Dendritic cell treated with granulocyte-macrophage colony-stimulating factor and Interleukin-4, amounts not matched to agents 40 ng/mL and 50 ng/mL, for 4 days (primary cell): ENCODE results near the gene LRRFIP2.

Experiments
- H3K27ac Mint-ChIP-seq: one replicate; pipeline ENCODE4 v1.8.0; 2022; ENCODE audit warnings: mild to moderate bottlenecking, mixed read lengths
- H3K27me3 Mint-ChIP-seq: one replicate; pipeline ENCODE4 v1.8.0; 2022; ENCODE audit warnings: mild to moderate bottlenecking, mixed read lengths
- H3K36me3 Mint-ChIP-seq: one replicate; pipeline ENCODE4 v1.8.0; 2022; ENCODE audit warnings: low read depth, mixed read lengths
- H3K4me1 Mint-ChIP-seq: one replicate; pipeline ENCODE4 v1.8.0; 2022; ENCODE audit warnings: low read depth, mixed read lengths
- H3K4me3 Mint-ChIP-seq: one replicate; pipeline ENCODE4 v1.8.0; 2022; ENCODE audit warnings: mild to moderate bottlenecking, moderate library complexity, mixed read lengths
- H3K9me3 Mint-ChIP-seq: one replicate; pipeline ENCODE4 v1.8.0; 2022; ENCODE audit warnings: mixed read lengths
- intact Hi-C: fragments of 100-400 bp; cut with micrococcal nuclease; formaldehyde crosslinking; loops from one replicate; pipeline ENCODE4 v1.15.0; 2022

LRRFIP2 gene

DNA sequence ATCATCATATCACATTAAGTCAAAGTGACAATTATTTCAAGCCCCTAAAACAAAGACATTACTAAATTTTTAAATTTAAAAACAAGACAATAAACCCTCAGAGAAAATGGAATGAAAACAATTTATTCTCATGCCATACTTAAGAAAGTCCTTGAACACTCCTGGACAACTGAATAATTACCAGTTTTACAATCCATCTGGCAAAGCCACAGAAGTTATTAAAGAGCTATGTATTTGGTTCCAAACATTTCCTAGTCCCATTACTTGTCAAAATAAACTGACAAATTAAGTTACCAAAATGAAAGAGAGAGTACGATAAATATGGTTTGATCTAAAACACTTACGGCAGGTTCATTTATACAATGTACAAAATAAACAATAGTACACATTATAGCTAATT lies 63.2 kb downstream of the LRRFIP2 start:
- Mint-ChIP-seq H3K36me3 (peaks cover 14% of the 10 kb centered on the region), H3K4me1 (peaks cover 5% of the 10 kb centered on the region), H3K4me3 (no peak overlapping the region), H3K27me3 (no peaks in the 10 kb centered on the region), H3K9me3 (no peaks in the 10 kb centered on the region), H3K27ac (no peak overlapping the region)
- intact Hi-C loops = no loop called here

DNA sequence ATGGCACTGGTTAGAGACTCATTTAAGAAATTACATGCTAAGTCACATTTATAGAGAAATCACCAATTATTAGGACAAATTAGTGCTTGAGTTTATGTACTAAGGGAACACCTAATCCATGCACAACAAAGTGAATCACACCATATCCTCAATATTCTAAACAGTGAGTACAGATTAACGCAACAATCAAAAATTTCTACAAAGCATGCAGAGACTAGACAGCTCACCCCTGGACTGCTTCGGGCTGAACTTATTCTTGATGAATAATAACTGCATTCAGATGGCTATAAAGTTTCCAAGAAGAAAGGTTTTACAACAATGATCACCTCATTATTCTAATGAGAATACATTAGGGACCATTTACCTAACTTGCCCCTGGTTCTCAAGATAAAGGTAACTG lies 66.5 kb downstream of the LRRFIP2 start:
- Mint-ChIP-seq H3K36me3 (peaks cover 9% of the 10 kb centered on the region), H3K4me1 (peaks cover 12% of the 10 kb centered on the region), H3K27me3 (no peaks in the 10 kb centered on the region), H3K27ac (no peak overlapping the region), H3K9me3 (no peaks in the 10 kb centered on the region), H3K4me3 (no peak overlapping the region)
- intact Hi-C loops = no loop called here

GRCh38 chr3:37103103-37103808 lies 71.1 kb downstream of the LRRFIP2 start:
- Mint-ChIP-seq H3K9me3 (no peaks in the 10 kb centered on the region), H3K4me3 (no peak overlapping the region), H3K4me1 (peaks cover 7% of the 10 kb centered on the region), H3K27me3 (no peaks in the 10 kb centered on the region), H3K27ac (no peak overlapping the region), H3K36me3 (peaks cover 18% of the 10 kb centered on the region)
- intact Hi-C loops = no loop called here

- Mint-ChIP-seq H3K36me3 (peaks cover 18% of the 10 kb centered on the region), H3K4me1 (peaks cover 7% of the 10 kb centered on the region), H3K27me3 (no peaks in the 10 kb centered on the region), H3K9me3 (no peaks in the 10 kb centered on the region), H3K4me3 (no peak overlapping the region), H3K27ac (no peak overlapping the region)
- intact Hi-C loops = no loop called here
These were observed 74.0 kb downstream of the LRRFIP2 start for GRCh38 chr3:37100411-37100810.

GRCh38 chr3:37099469-37099868 lies 74.9 kb downstream of the LRRFIP2 start:
- peaks cover 7% of the 10 kb centered on the region for H3K4me1 Mint-ChIP-seq
- H3K4me3 Mint-ChIP-seq = no peak overlapping the region
- peaks cover 18% of the 10 kb centered on the region for H3K36me3 Mint-ChIP-seq
- H3K27me3 Mint-ChIP-seq = no peaks in the 10 kb centered on the region
- H3K27ac Mint-ChIP-seq = no peak overlapping the region
- H3K9me3 Mint-ChIP-seq = no peaks in the 10 kb centered on the region
- intact Hi-C loops = no loop called here

- Mint-ChIP-seq H3K4me3 (no peak overlapping the region), H3K9me3 (no peaks in the 10 kb centered on the region), H3K4me1 (peaks cover 7% of the 10 kb centered on the region), H3K27me3 (no peaks in the 10 kb centered on the region), H3K27ac (no peak overlapping the region), H3K36me3 (peaks cover 21% of the 10 kb centered on the region)
- intact Hi-C loops = no loop called here
These were observed 75.5 kb downstream of the LRRFIP2 start for GRCh38 chr3:37098884-37099283.

- no peak overlapping the region for H3K27ac Mint-ChIP-seq
- intact Hi-C loops = no loop called here
These were observed 76.6 kb downstream of the LRRFIP2 start for GRCh38 chr3:37097776-37098175.

DNA sequence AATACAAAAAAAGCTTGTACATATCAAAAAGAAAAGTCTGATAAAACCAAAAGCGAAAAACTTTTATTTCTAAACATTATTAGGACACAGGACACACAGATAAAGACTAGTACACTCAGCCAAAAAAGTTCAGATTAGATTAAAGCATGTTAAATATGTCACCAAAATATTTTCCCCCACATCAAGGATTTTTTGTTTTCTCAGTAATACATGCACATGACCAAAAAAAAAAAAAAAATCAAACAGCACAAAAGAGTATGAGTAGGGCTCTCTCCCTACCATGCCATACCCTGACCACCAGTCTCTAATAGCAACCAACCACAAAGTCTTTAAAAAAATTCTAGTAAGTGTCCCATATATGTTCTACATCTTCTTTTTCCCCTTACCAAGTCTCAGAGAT lies 77.4 kb downstream of the LRRFIP2 start:
- no peaks in the 10 kb centered on the region for H3K27me3 Mint-ChIP-seq

More at GRCh38 chr3:37097776-37098175, 76.6 kb downstream of the LRRFIP2 start:
- H3K27me3 Mint-ChIP-seq = no peaks in the 10 kb centered on the region
- H3K4me3 Mint-ChIP-seq = no peak overlapping the region
- H3K36me3 Mint-ChIP-seq = peaks cover 30% of the 10 kb centered on the region
- no peaks in the 10 kb centered on the region for H3K4me1 Mint-ChIP-seq
- no peaks in the 10 kb centered on the region for H3K9me3 Mint-ChIP-seq

GRCh38 chr3:37096288-37096687 lies 78.1 kb downstream of the LRRFIP2 start:
- no peak overlapping the region for H3K27ac Mint-ChIP-seq
- no peak overlapping the region for H3K4me3 Mint-ChIP-seq
- intact Hi-C loops = no loop called here
- H3K4me1 Mint-ChIP-seq = no peaks in the 10 kb centered on the region
- peaks cover 27% of the 10 kb centered on the region for H3K36me3 Mint-ChIP-seq
- no peaks in the 10 kb centered on the region for H3K9me3 Mint-ChIP-seq
- H3K27me3 Mint-ChIP-seq = no peaks in the 10 kb centered on the region

More for the DNA sequence above, 77.4 kb downstream of the LRRFIP2 start:
- Mint-ChIP-seq H3K9me3 (no peaks in the 10 kb centered on the region), H3K27ac (no peak overlapping the region), H3K36me3 (peaks cover 28% of the 10 kb centered on the region), H3K4me1 (no peaks in the 10 kb centered on the region), H3K4me3 (no peak overlapping the region)
- intact Hi-C loops = no loop called here

DNA sequence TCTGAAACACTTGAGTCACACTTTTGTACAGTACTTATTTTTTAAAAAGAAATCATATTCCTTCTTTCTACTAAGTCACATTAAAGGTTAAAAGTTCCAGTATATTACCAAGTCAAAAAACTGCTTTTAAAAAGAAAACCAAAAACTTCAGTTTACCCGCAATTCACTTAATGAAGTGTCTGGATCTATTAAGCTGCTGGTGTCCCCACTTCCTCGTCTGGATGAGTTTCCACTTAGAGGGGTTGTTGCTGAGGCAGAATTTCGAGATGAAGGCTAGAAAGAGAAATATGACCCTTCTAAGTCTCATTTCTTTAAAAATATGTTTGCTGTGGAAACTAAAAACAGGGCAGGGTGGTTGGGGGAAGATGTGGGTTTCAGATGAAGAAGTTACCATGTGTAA lies 79.7 kb downstream of the LRRFIP2 start:
- Mint-ChIP-seq H3K27ac (no peak overlapping the region), H3K9me3 (no peaks in the 10 kb centered on the region), H3K4me3 (no peak overlapping the region), H3K27me3 (no peaks in the 10 kb centered on the region), H3K36me3 (peaks cover 41% of the 10 kb centered on the region), H3K4me1 (no peaks in the 10 kb centered on the region)
- intact Hi-C loops = no loop called here

DNA sequence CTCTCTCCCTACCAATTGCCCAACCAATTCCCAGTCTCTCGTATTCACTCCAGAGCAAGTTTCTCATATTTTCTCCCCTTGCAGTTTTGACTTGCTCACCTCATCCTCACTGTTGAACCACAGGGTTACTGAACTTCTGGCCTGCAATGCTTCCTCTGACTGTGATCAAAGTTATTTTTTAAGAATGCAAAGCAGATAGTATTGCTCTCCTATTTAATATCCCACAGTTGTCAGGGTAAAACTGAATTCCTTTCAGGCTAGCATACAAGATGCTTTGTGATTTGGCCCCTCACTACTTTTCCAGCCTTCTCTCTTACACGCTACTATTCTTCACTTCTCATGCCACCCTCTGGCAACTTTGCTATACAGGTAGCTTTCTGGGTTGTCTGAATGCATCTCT lies 80.9 kb downstream of the LRRFIP2 start:
- intact Hi-C loops = no loop called here
- Mint-ChIP-seq H3K27ac (no peak overlapping the region), H3K4me3 (no peak overlapping the region), H3K9me3 (no peaks in the 10 kb centered on the region), H3K36me3 (peaks cover 44% of the 10 kb centered on the region), H3K27me3 (no peaks in the 10 kb centered on the region), H3K4me1 (no peaks in the 10 kb centered on the region)

DNA sequence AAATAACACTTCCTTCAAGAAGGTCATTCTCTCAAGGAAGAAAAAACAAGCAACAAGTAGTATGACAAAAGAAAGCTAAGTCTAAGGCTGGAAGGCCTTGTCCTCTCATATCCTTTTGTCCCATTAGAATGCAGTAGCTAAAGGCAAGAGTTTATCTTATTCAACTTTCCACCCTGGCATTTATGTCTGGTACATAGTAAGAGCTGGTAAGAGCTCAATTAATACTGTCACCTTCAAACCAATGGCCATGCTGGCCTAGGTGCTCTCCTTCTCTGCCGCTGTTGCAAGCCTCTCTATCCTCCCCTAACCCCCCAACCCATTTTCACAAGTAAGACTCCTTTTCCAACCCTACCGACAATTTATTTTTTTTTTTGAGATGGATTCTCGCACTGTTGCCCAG lies 81.9 kb downstream of the LRRFIP2 start:
- H3K36me3 Mint-ChIP-seq = peaks cover 54% of the 10 kb centered on the region
- H3K27ac Mint-ChIP-seq = no peak overlapping the region
- H3K27me3 Mint-ChIP-seq = no peaks in the 10 kb centered on the region
- H3K9me3 Mint-ChIP-seq = no peaks in the 10 kb centered on the region
- H3K4me1 Mint-ChIP-seq = no peaks in the 10 kb centered on the region
- intact Hi-C loops = no loop called here
- no peak overlapping the region for H3K4me3 Mint-ChIP-seq

DNA sequence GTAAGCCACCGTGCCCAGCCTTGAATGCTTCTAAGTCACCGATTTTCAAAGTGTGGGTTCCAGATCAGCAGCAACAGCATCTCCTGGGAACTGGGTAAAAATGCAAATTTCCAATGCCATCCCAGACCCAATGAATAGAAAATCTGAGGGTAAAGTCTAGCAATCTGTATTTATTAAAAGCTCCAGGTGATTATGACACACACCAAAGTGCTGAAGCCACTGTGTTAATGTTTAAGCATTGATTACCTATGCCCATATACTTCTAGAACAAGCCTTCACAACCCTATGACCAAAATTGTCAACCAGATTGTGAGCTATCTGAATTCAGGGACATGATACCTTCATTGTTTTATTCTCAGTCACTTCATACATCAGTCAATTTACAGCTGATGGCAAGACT lies 86.5 kb downstream of the LRRFIP2 start:
- H3K27ac Mint-ChIP-seq = no peak overlapping the region
- H3K27me3 Mint-ChIP-seq = no peaks in the 10 kb centered on the region
- no peak overlapping the region for H3K4me3 Mint-ChIP-seq
- intact Hi-C loops = loop anchor here (10.0 kb wide), 1 partner anchor 117 kb away; no protein-coding TSS in a partner anchor
- H3K9me3 Mint-ChIP-seq = no peaks in the 10 kb centered on the region
- H3K4me1 Mint-ChIP-seq = peaks cover 5% of the 10 kb centered on the region
- peaks cover 76% of the 10 kb centered on the region for H3K36me3 Mint-ChIP-seq

DNA sequence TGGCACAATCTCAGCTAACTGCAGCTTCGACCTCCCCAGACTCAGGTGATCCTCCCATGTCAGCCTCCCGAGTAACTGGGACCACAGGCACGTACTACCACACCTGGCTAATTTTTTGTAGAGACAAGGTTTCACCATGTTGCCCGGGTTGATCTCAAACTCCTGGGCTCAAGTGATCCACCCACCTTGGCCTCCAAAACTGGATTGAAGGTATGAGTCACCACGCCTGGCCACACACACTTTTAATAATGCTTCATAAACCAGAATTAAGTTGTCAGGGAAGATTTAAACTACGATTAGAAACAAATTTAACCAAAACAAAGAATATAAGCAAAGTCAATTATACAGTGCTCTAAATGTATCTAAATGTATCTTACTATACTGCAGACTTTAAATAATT lies 87.5 kb downstream of the LRRFIP2 start:
- Mint-ChIP-seq H3K27ac (no peak overlapping the region), H3K36me3 (peaks cover 79% of the 10 kb centered on the region), H3K4me3 (no peak overlapping the region), H3K4me1 (peaks cover 5% of the 10 kb centered on the region), H3K9me3 (no peaks in the 10 kb centered on the region), H3K27me3 (no peaks in the 10 kb centered on the region)
- intact Hi-C loops = loop anchor here (10.0 kb wide), 1 partner anchor 118 kb away; no protein-coding TSS in a partner anchor

DNA sequence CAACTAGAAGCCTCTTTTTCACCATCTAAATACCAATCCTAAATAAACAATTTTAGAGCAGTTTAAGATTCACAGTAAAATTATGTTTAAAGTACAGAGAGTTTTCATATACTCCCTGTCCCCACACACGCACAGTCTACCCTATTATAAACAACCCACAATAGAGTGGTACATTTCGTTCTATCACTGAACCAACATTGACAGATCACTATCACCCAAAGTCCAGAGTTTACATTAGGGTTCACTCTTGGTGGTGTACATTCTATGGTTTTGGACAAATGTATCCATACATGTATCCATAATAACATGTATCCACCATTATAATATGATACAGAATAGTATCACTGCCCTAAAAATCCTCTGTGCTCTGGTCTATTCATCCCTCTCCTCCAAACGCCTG lies 92.1 kb downstream of the LRRFIP2 start:
- no peak overlapping the region for H3K27ac Mint-ChIP-seq
- no peak overlapping the region for H3K4me3 Mint-ChIP-seq
- H3K9me3 Mint-ChIP-seq = no peaks in the 10 kb centered on the region
- peaks cover 77% of the 10 kb centered on the region for H3K36me3 Mint-ChIP-seq
- intact Hi-C loops = loop anchor here (10.0 kb wide), 1 partner anchor 122 kb away; no protein-coding TSS in a partner anchor
- no peaks in the 10 kb centered on the region for H3K27me3 Mint-ChIP-seq
- peaks cover 5% of the 10 kb centered on the region for H3K4me1 Mint-ChIP-seq
